ENCODE results near the gene FLT3LG.

Gene FLT3LG

DNA sequence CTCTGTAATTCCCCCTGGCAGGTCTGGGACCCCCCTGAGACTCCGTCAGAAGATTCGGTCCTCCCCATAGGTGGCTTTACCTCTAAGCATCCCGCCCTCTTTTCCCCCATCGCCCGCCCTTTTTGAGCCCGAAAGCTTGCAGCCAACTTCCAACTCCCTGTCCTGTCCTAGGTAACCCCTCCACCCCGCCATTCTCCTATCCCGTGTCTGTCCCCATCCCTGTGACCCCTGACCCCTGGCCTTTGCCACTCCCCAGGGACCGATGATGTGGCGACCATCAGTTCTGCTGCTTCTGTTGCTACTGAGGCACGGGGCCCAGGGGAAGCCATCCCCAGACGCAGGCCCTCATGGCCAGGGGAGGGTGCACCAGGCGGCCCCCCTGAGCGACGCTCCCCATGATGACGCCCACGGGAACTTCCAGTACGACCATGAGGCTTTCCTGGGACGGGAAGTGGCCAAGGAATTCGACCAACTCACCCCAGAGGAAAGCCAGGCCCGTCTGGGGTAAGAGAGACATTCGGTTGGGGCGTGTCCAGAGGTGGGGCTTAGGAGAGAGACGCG is 54.3 kb downstream of the FLT3LG start:
- Histone ChIP-seq H3K27ac (no peak overlapping the region), H3K27me3 (peaks cover 14% of the 10 kb centered on the region), H3K4me1 (ENCODE audit: control insufficient read depth in 1 of 2, insufficient read depth in 1 of 2, low read depth in 1 of 2, low read length in 1 of 2) (peaks cover 8 to 9% of the 10 kb centered on the region in 2 experiments), H3K36me3 (peaks cover 88% of the 10 kb centered on the region), H3K9me3 (no peaks in the 10 kb centered on the region), H3K4me3 (ENCODE audit: low read depth in 1 of 2, low read length in 1 of 2) (no peak overlapping the region)
- TF ChIP-seq, protein P1, sequence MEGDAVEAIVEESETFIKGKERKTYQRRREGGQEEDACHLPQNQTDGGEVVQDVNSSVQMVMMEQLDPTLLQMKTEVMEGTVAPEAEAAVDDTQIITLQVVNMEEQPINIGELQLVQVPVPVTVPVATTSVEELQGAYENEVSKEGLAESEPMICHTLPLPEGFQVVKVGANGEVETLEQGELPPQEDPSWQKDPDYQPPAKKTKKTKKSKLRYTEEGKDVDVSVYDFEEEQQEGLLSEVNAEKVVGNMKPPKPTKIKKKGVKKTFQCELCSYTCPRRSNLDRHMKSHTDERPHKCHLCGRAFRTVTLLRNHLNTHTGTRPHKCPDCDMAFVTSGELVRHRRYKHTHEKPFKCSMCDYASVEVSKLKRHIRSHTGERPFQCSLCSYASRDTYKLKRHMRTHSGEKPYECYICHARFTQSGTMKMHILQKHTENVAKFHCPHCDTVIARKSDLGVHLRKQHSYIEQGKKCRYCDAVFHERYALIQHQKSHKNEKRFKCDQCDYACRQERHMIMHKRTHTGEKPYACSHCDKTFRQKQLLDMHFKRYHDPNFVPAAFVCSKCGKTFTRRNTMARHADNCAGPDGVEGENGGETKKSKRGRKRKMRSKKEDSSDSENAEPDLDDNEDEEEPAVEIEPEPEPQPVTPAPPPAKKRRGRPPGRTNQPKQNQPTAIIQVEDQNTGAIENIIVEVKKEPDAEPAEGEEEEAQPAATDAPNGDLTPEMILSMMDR (IDR thresholded peaks at IDR 0.05), result no peak

- H3K27me3 ChIP-seq, result peaks cover 37% of the 10 kb centered on the region
- H3K4me3 ChIP-seq (ENCODE audit: low read depth in 1 of 2, low read length in 1 of 2), result no peak overlapping the region
- TF ChIP-seq, protein P1 (IDR thresholded peaks at IDR 0.05), result no peak
- peaks cover 84% of the 10 kb centered on the region for H3K36me3 ChIP-seq
- no peak overlapping the region for H3K27ac ChIP-seq
- H3K4me1 ChIP-seq (ENCODE audit: control insufficient read depth in 1 of 2, insufficient read depth in 1 of 2, low read depth in 1 of 2, low read length in 1 of 2), result peaks cover 18 to 22% of the 10 kb centered on the region in 2 experiments
- H3K9me3 ChIP-seq, result no peaks in the 10 kb centered on the region
These were observed 56.7 kb downstream of the FLT3LG start for GRCh38 chr19:49530708-49531107.

DNA sequence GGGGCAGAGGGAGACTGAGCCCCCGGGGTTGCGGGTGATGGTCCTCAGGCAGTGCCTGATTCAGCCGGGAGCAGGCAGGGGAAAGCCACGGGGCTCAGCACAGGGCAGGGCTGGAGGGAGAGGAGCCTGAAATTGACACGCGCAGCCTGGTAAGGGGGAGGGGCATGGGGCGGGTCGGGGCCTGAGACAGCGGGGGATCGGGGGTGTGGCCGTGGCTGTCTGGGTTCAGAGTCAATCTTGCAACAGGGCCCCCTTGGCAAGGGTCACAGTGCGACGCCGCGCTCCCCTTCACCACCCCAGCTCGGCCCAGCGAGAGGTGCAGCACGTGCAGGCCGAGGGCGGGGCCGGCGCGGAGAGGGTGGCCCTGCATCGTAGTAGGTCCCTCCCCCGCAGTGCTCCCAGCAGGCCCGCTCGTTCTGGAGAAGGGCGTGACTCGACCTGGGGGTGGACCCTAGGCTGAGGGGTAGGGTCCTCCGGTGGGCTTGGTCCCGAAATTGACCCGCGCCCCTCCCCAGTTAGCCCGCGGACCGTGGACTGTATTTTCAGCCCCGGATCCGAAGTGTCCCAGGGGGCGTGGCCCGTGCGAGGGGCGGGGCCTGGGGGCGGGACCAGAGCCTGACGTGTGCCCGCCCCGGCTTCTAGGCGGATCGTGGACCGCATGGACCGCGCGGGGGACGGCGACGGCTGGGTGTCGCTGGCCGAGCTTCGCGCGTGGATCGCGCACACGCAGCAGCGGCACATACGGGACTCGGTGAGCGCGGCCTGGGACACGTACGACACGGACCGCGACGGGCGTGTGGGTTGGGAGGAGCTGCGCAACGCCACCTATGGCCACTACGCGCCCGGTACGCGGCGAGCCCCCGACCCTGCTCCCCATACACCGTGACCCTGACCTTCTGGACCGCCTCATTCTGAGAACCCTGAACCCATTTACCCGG is 59.8 kb downstream of the FLT3LG start:
- peaks cover 78% of the 10 kb centered on the region for H3K36me3 ChIP-seq
- H3K27me3 ChIP-seq, result peaks cover 33% of the 10 kb centered on the region
- H3K4me3 ChIP-seq (ENCODE audit: low read depth in 1 of 2, low read length in 1 of 2), result peak overlapping the region; percentile 73 to 76
- H3K9me3 ChIP-seq, result no peaks in the 10 kb centered on the region
- H3K27ac ChIP-seq, result no peak overlapping the region
- peaks cover 13 to 16% of the 10 kb centered on the region in 2 experiments for H3K4me1 ChIP-seq (ENCODE audit: control insufficient read depth in 1 of 2, insufficient read depth in 1 of 2, low read depth in 1 of 2, low read length in 1 of 2)
- TF ChIP-seq, protein P1 (IDR thresholded peaks at IDR 0.05), result peak; percentile 47

DNA sequence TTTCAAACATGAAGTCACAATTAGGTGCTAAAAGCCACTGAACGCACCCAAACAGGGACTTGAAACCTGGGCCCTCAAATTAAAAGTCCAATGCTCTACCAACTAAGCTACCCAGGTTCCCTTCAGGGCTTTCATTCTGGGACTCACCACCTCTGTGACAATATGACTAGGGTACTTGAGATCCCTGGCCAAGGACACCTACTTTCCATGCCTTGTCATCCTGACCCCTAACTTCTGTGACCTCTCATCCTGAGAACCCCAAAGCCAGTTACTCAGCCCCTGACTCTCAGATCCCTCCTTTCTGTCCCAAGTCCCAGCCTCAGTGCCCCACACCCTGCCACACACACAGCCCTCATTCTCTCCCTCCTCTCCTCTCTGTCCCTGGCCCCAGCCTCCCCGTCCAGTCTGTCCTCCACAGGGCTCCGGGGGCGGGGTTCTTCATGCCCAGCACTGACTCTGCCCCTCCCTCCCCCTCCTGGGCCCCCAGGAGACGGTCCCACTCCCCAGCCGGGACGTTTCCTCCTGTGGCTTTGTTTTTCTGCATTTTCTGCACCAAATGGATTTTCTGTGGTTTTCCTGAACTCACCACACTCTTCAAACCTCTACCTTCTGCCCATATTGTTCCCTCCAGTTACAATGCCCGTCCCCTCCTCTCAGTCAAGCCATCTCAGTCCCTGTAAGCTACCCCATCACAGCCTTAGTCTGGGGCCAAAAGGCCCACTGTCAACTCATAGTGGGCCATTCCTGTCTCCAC is 60.8 kb downstream of the FLT3LG start:
- Histone ChIP-seq H3K4me3 (ENCODE audit: low read depth in 1 of 2, low read length in 1 of 2) (peak overlapping the region; percentile 73 to 76), H3K36me3 (peaks cover 78% of the 10 kb centered on the region), H3K4me1 (ENCODE audit: control insufficient read depth in 1 of 2, insufficient read depth in 1 of 2, low read depth in 1 of 2, low read length in 1 of 2) (peaks cover 13 to 16% of the 10 kb centered on the region in 2 experiments), H3K9me3 (no peaks in the 10 kb centered on the region), H3K27ac (no peak overlapping the region), H3K27me3 (peaks cover 33% of the 10 kb centered on the region)
- TF ChIP-seq, protein P1 (IDR thresholded peaks at IDR 0.05), result no peak
